GM12878 (cell line): ENCODE measurements around the gene LSM10. TPM values are rescaled to one million over a fixed set of nuclear protein-coding genes. Genes with fewer than 3 reads are reported as not detected.

Experiments used
- ATAC-seq: fragments of 200-7000 bp; cut with Tn5 transposase; 3 replicates; pipeline ENCODE4 v1.9.1; 2020; ENCODE audit warnings: mild to moderate bottlenecking, moderate library complexity
- BruUV-seq: library from RNA; stranded (reverse); fragments of 400-500 nt; replicated peaks from 2 replicates; lab custom pipeline; 2021; lab: Mats Ljungman, UMichigan
- CTCF ChIA-PET: fragments of 300-600 bp; sonication (Branson Sonifier 250); formaldehyde crosslinking; extraction: SDS; loops from one replicate; lab custom pipeline; 2021; ENCODE audit warnings: inconsistent platforms; lab: Yijun Ruan, JAX
- POLR2A ChIA-PET: fragments of 350-600 bp; formaldehyde crosslinking; extraction: SDS; loops from one replicate; lab custom pipeline; 2021; ENCODE audit warnings: inconsistent platforms; lab: Charles Lee
- RAD21 ChIA-PET: fragments of 300-600 bp; sonication (Branson Sonifier 250); formaldehyde crosslinking; loops from one replicate; lab custom pipeline; 2023; ENCODE audit warnings: antibody characterized with exemption; ENCODE audit not compliant: unreplicated experiment; lab: Charles Lee
- SMC1A ChIA-PET: fragments of 300-600 bp; sonication (Branson Sonifier 250); formaldehyde crosslinking; loops from one replicate; lab custom pipeline; 2023; ENCODE audit not compliant: unreplicated experiment, uncharacterized antibody; lab: Charles Lee
- DNase-seq: peaks from one replicate; pipeline ENCODE4 v3.0.0-alpha.2; 2011; ENCODE audit warnings: low read depth, low spot score
- FAIRE-seq: peaks from 3 replicates; lab custom pipeline; 2011; peaks lifted over from hg19 to GRCh38; lab: Jason Lieb, UNC
- H2AFZ ChIP-seq: 2 replicates; pipeline ENCODE4 v1.6.0; 2011; ENCODE audit warnings: low read depth, low read length, control low read depth; ENCODE audit not compliant: control insufficient read depth
- H3K27ac ChIP-seq: 2 replicates; pipeline ENCODE4 v1.5.1; 2011; ENCODE audit warnings: control low read depth; ENCODE audit not compliant: control insufficient read depth, insufficient read depth
- H3K27me3 ChIP-seq, 2 experiments: replicated peaks in 1 of 2; 2 replicates each; pipeline versions ENCODE4 v1.6.0 to v1.6.1; 2011; ENCODE audit warnings: low read length in 1 of 2; ENCODE audit not compliant: control insufficient read depth in 2 of 2, insufficient read depth in 2 of 2
- H3K36me3 ChIP-seq, 2 experiments: 2 replicates each; pipeline ENCODE4 v1.5.1; 2011; ENCODE audit warnings: low read length in 1 of 2; ENCODE audit not compliant: control insufficient read depth in 2 of 2, insufficient read depth in 2 of 2
- H3K4me1 ChIP-seq: 2 replicates; pipeline ENCODE4 v1.6.1; 2011; ENCODE audit warnings: mild to moderate bottlenecking, low read length, moderate library complexity, mixed read lengths; ENCODE audit not compliant: control insufficient read depth, insufficient read depth
- H3K4me2 ChIP-seq: 2 replicates; pipeline ENCODE4 v1.6.0; 2011; ENCODE audit warnings: control low read depth; ENCODE audit not compliant: control insufficient read depth, insufficient read depth
- H3K4me3 ChIP-seq: fragments of 200-600 bp; sonication (generic); 2 replicates; pipeline ENCODE4 v1.5.1; 2016
- H3K79me2 ChIP-seq: 2 replicates; pipeline ENCODE4 v1.6.0; 2011; ENCODE audit warnings: low read length; ENCODE audit not compliant: control insufficient read depth, insufficient read depth
- H3K9ac ChIP-seq: 2 replicates; pipeline ENCODE4 v1.8.0; 2011; ENCODE audit warnings: low read length, control low read depth, mixed read lengths; ENCODE audit not compliant: control insufficient read depth, insufficient read depth
- H3K9me3 ChIP-seq: replicated peaks from 3 replicates; pipeline ENCODE4 v1.5.1; 2011; ENCODE audit warnings: mild to moderate bottlenecking, low read length; ENCODE audit not compliant: control insufficient read depth, insufficient read depth
- H4K20me1 ChIP-seq: 2 replicates; pipeline ENCODE4 v1.6.0; 2011; ENCODE audit not compliant: control insufficient read depth, insufficient read depth
- BMI1 ChIP-seq: fragments of 450-650 bp; IDR thresholded peaks from 2 replicates; pipeline ENCODE4 v1.6.1; 2016; ENCODE audit warnings: mild to moderate bottlenecking, moderate library complexity, borderline replicate concordance
- GABPA ChIP-seq: IDR thresholded peaks from 2 replicates; pipeline ENCODE4 v1.6.1; 2014; ENCODE audit warnings: antibody characterized with exemption, low read depth, mild to moderate bottlenecking, inconsistent platforms
- MEF2A ChIP-seq: IDR thresholded peaks from 2 replicates; pipeline ENCODE4 v1.6.1; 2011; ENCODE audit warnings: low read depth, mild to moderate bottlenecking, low read length, moderate library complexity; ENCODE audit not compliant: insufficient read depth
- MEF2B ChIP-seq: fragments of 450-650 bp; IDR thresholded peaks from 2 replicates; pipeline ENCODE4 v1.6.1; 2018; ENCODE audit warnings: mild to moderate bottlenecking, moderate library complexity; ENCODE audit not compliant: partially characterized antibody, poor library complexity, severe bottlenecking
- NBN ChIP-seq: fragments of 450-650 bp; IDR thresholded peaks from 2 replicates; pipeline ENCODE4 v1.6.1; 2016
- RELA ChIP-seq: fragments of 450-650 bp; IDR thresholded peaks from 2 replicates; pipeline ENCODE4 v1.8.0; 2014; ENCODE audit warnings: borderline replicate concordance; ENCODE audit not compliant: partially characterized antibody
- RFX5 ChIP-seq: IDR thresholded peaks from 2 replicates; pipeline ENCODE4 v1.6.1; 2011; ENCODE audit warnings: low read depth, low read length, improper control_type of control experiment
- SREBF2 ChIP-seq: IDR thresholded peaks from 2 replicates; pipeline ENCODE4 v1.6.1; 2012; ENCODE audit warnings: mild to moderate bottlenecking, low read length
- TARDBP ChIP-seq: IDR thresholded peaks from 2 replicates; pipeline ENCODE4 v1.6.1; 2016; ENCODE audit warnings: borderline replicate concordance
- YY1 ChIP-seq: IDR thresholded peaks from 2 replicates; pipeline ENCODE4 v1.6.1; 2011; ENCODE audit warnings: low read depth, mild to moderate bottlenecking, low read length
- ZBED1 ChIP-seq: IDR thresholded peaks from 2 replicates; pipeline ENCODE4 v1.6.1; 2016; ENCODE audit warnings: borderline replicate concordance
- ZNF217 ChIP-seq: fragments of 450-650 bp; IDR thresholded peaks from 2 replicates; pipeline ENCODE4 v1.6.1; 2017; ENCODE audit warnings: antibody characterized with exemption, mild to moderate bottlenecking
- ZNF384 ChIP-seq: IDR thresholded peaks from 2 replicates; pipeline ENCODE4 v1.6.1; 2012; ENCODE audit warnings: low read depth, mild to moderate bottlenecking, low read length, improper control_type of control experiment, borderline replicate concordance
- WGBS: methylation state at CpG from one replicate; pipeline ENCODE4 v1.1.6; 2016; ENCODE audit warnings: low lambda C conversion rate; ENCODE audit not compliant: insufficient replicate concordance, insufficient coverage; ENCODE audit errors: missing lambda C conversion rate; 5-methylcytosine and 5-hydroxymethylcytosine counted together
- in situ Hi-C: fragments of 300-500 bp; cut with MboI; formaldehyde crosslinking; loops from 9 replicates; pipeline ENCODE4 v1.14.3; 2018; ENCODE audit warnings: mixed read lengths
- intact Hi-C: fragments of 100-400 bp; cut with micrococcal nuclease; formaldehyde crosslinking; loops from one replicate; pipeline ENCODE4 v1.14.2; 2022; ENCODE audit not compliant: unreplicated experiment
- polyA plus RNA-seq, 11 experiments: library from polyadenylated mRNA; depleted of rRNA in 4 of 11; unstranded in 6 of 11; stranded (reverse) in 5 of 11; fragments of >200 nt; fragmentation: Nextera tagmentation in 4 of 11; fragmentation: Illumina TruSeq in 1 of 11; extraction: Ambion mirVana in 4 of 11; extraction: Trizol in 1 of 11; gene quantifications; 1 replicate in 1 of 11; 2 replicates in 10 of 11; pipeline versions ENCODE4 v1.2.1 to v1.2.3, GENCODE V29; 2011 to 2016; ENCODE audit warnings: inconsistent platforms in 2 of 11, missing spikeins in 2 of 11, low read depth in 1 of 11
- total RNA-seq, 4 experiments: library from RNA; depleted of rRNA in 3 of 4; stranded (reverse); fragments of >200 nt in 3 of 4; fragmentation: Illumina TruSeq in 1 of 4; extraction: Trizol in 1 of 4; gene quantifications; 2 replicates each; pipeline versions ENCODE4 v1.2.1 to v1.2.3, GENCODE V29; 2013 to 2021
- TF ChIP-seq, protein P1 (sequence below): fragments of 450-650 bp; formaldehyde crosslinking; IDR thresholded peaks from 2 replicates; pipeline ENCODE4 v1.4.0; 2020; ENCODE audit warnings: mild to moderate bottlenecking, moderate library complexity
- TF ChIP-seq, protein P2 (sequence below): IDR thresholded peaks from 2 replicates; pipeline ENCODE4 v1.6.1; 2012; ENCODE audit warnings: mild to moderate bottlenecking, low read depth, low read length

The LSM10 gene
- total and polyA plus RNA-seq, 10 of the 15 experiments (the other 5 are each of a cell fraction or from before 2014, with no cell fraction given), result 13.1 to 103 (median 57.5) TPM

DNA sequence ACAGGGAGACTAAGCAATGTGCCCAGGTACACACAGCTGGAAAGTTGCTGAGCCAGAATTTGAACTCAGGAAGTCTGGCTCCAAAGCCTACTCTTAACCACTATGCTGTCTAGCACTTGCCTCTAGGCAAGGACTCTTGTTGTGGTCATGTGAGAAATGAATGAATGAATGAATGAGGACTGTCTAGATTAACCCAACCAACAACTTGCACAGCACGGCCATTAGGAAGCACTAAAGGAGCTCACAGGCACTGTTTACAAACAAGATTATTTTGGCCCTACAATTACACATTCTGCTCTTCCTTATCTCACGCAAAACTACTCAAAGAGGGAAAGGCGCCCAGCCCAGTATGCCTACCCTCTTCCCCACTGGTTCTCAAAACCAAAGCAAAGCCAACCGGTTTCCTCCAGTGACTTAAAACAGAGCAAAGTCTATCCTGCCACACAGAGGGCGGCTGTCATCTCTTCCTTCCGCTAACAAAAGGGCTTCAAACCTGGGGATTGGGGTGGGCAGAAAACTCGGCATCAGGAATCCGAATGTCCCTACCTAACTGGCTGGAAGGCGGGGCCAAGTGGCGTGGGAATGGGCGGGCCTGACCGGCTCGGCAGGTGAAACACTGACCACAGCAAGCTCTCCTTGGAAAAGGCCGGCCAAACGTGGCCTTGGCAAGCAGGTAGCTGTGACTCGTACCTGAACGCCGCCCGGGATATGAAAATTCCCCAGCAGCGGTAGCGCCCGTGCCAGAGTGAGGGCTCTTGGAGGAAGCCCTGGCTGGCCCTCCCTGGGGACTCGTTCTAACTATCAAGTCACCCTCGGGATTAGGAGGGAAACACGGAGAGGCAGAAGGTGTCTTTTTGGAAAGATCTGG is 12.9 kb downstream of the LSM10 start (continued):
- no peak for TF ChIP-seq ZBED1
- TF ChIP-seq TARDBP, result no peak
- TF ChIP-seq BMI1, result no peak
- TF ChIP-seq MEF2B, result peak; percentile 71

DNA sequence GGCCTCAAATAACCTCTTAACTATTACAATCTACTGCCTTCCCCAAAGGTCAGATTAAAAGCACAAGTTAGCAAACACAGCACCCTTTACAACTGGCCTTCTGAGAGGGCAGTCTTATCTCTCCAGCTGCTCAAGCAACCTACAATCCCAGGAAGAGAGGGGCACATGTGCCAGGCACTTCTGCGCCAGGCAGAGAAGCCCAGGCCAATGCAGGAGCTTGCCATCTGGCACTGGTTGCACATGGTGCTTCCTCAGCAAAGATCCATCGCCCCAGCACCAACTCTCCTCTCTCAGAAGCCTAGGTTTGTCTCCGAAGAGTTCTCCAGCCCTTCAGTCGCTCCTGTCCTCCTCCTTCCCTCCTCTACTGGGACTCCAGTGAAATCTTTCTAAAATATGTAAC is 14.5 kb downstream of the LSM10 start:
- Histone ChIP-seq H3K9me3 (no peaks in the 10 kb centered on the region; the same call in 2 of the 3 replicates), H3K27me3 (no peaks in the 10 kb centered on the region), H3K36me3 (0 out of 4 replicates have a peak, but pooled peaks cover 0 to 7% of the 10 kb centered on the region in 2 experiments), H3K79me2 (peaks cover 56% of the 10 kb centered on the region), H3K4me2 (no peak overlapping the region; the same call in 1 of the 2 replicates), H3K27ac (no peak overlapping the region), H3K4me1 (peaks cover 20% of the 10 kb centered on the region), H4K20me1 (no peaks in the 10 kb centered on the region), H2AFZ (no peak overlapping the region), H3K9ac (no peak overlapping the region), H3K4me3 (peak overlapping the region; percentile 11; the same call in 1 of the 2 replicates)
- no TSS peak for BruUV-seq
- POLR2A ChIA-PET, result interaction anchor here (1.0 to 4.4 kb wide), 3 partner anchors 8 to 45 kb away, joined by 3 to 44 read pairs (median 4); partner anchors contain the start of gene LSM10
- TF ChIP-seq ZNF217, result no peak
- TF ChIP-seq SREBF2, result no peak
- TF ChIP-seq, protein P1, sequence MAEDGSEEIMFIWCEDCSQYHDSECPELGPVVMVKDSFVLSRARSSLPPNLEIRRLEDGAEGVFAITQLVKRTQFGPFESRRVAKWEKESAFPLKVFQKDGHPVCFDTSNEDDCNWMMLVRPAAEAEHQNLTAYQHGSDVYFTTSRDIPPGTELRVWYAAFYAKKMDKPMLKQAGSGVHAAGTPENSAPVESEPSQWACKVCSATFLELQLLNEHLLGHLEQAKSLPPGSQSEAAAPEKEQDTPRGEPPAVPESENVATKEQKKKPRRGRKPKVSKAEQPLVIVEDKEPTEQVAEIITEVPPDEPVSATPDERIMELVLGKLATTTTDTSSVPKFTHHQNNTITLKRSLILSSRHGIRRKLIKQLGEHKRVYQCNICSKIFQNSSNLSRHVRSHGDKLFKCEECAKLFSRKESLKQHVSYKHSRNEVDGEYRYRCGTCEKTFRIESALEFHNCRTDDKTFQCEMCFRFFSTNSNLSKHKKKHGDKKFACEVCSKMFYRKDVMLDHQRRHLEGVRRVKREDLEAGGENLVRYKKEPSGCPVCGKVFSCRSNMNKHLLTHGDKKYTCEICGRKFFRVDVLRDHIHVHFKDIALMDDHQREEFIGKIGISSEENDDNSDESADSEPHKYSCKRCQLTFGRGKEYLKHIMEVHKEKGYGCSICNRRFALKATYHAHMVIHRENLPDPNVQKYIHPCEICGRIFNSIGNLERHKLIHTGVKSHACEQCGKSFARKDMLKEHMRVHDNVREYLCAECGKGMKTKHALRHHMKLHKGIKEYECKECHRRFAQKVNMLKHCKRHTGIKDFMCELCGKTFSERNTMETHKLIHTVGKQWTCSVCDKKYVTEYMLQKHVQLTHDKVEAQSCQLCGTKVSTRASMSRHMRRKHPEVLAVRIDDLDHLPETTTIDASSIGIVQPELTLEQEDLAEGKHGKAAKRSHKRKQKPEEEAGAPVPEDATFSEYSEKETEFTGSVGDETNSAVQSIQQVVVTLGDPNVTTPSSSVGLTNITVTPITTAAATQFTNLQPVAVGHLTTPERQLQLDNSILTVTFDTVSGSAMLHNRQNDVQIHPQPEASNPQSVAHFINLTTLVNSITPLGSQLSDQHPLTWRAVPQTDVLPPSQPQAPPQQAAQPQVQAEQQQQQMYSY (CRISPR knock-in tag), result no peak
- TF ChIP-seq GABPA, result no peak
- no peak for TF ChIP-seq MEF2A
- no peak for TF ChIP-seq NBN
- no peak for TF ChIP-seq YY1
- TF ChIP-seq RELA, result no peak
- TF ChIP-seq ZNF384, result no peak
- TF ChIP-seq, protein P2, sequence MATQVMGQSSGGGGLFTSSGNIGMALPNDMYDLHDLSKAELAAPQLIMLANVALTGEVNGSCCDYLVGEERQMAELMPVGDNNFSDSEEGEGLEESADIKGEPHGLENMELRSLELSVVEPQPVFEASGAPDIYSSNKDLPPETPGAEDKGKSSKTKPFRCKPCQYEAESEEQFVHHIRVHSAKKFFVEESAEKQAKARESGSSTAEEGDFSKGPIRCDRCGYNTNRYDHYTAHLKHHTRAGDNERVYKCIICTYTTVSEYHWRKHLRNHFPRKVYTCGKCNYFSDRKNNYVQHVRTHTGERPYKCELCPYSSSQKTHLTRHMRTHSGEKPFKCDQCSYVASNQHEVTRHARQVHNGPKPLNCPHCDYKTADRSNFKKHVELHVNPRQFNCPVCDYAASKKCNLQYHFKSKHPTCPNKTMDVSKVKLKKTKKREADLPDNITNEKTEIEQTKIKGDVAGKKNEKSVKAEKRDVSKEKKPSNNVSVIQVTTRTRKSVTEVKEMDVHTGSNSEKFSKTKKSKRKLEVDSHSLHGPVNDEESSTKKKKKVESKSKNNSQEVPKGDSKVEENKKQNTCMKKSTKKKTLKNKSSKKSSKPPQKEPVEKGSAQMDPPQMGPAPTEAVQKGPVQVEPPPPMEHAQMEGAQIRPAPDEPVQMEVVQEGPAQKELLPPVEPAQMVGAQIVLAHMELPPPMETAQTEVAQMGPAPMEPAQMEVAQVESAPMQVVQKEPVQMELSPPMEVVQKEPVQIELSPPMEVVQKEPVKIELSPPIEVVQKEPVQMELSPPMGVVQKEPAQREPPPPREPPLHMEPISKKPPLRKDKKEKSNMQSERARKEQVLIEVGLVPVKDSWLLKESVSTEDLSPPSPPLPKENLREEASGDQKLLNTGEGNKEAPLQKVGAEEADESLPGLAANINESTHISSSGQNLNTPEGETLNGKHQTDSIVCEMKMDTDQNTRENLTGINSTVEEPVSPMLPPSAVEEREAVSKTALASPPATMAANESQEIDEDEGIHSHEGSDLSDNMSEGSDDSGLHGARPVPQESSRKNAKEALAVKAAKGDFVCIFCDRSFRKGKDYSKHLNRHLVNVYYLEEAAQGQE, result no peak
- no peak for TF ChIP-seq RFX5
- intact Hi-C loops (loop anchor here (10.0 kb wide), 2 partner anchors 158 to 228 kb away; partner anchors contain the start of genes MAP7D1 and THRAP3), in situ Hi-C loops (no loop called here)
- WGBS, result 100% methylated on average over 4 of the region's 4 CpGs
- CTCF ChIA-PET, result interaction anchor here (2.6 to 2.8 kb wide), 2 partner anchors 15 kb away, joined by 16 to 31 read pairs; no protein-coding TSS in a partner anchor
- FAIRE-seq (no peak), ATAC-seq (no peak), DNase-seq (no peak)
- RAD21 ChIA-PET, result interaction anchor here (1.4 to 1.5 kb wide), 2 partner anchors 14 to 41 kb away, joined by 3 to 7 read pairs; no protein-coding TSS in a partner anchor
- SMC1A ChIA-PET, result interaction anchor here (1.0 to 2.3 kb wide), 5 partner anchors 13 to 234 kb away, joined by 3 to 14 read pairs (median 4); partner anchors contain the start of genes LSM10 and TRAPPC3
